GM23248 (cell line): ENCODE data around the gene CCBE1. TPM values are rescaled to one million over a fixed set of nuclear protein-coding genes. Genes with fewer than 3 reads are reported as not detected.

Source experiments
- DNase-seq: peaks from one replicate; pipeline ENCODE4 v3.0.0-alpha.2; 2015
- H2AFZ ChIP-seq: fragments of 200-600 bp; sonication (generic); 2 replicates; pipeline ENCODE4 v1.6.1; 2016; ENCODE audit warnings: antibody characterized with exemption
- H3F3A ChIP-seq: fragments of 200-600 bp; sonication (generic); 2 replicates; pipeline ENCODE4 v1.6.1; 2016; ENCODE audit warnings: mild to moderate bottlenecking, antibody characterized with exemption, mixed run types; ENCODE audit not compliant: insufficient read depth
- H3K27ac ChIP-seq: fragments of 200-600 bp; sonication (generic); 2 replicates; pipeline ENCODE4 v1.5.1; 2016; ENCODE audit warnings: mild to moderate bottlenecking
- H3K27me3 ChIP-seq: fragments of 200-600 bp; sonication (generic); replicated peaks from 2 replicates; pipeline ENCODE4 v1.6.1; 2016; ENCODE audit warnings: mild to moderate bottlenecking; ENCODE audit not compliant: insufficient read depth
- H3K36me3 ChIP-seq: fragments of 200-600 bp; sonication (generic); 2 replicates; pipeline ENCODE4 v1.6.1; 2016; ENCODE audit warnings: low read depth, mild to moderate bottlenecking
- H3K4me1 ChIP-seq: fragments of 200-600 bp; sonication (generic); 2 replicates; pipeline ENCODE4 v1.6.1; 2016; ENCODE audit warnings: mild to moderate bottlenecking; ENCODE audit not compliant: insufficient read depth
- H3K4me2 ChIP-seq: fragments of 200-600 bp; sonication (generic); one replicate; pipeline ENCODE4 v1.6.1; 2016; ENCODE audit warnings: mild to moderate bottlenecking; ENCODE audit not compliant: unreplicated experiment
- H3K4me3 ChIP-seq: fragments of 200-600 bp; sonication (generic); 2 replicates; pipeline ENCODE4 v1.5.1; 2016; ENCODE audit warnings: mild to moderate bottlenecking
- H3K79me2 ChIP-seq: fragments of 200-600 bp; sonication (generic); 2 replicates; pipeline ENCODE4 v1.6.1; 2016; ENCODE audit warnings: mild to moderate bottlenecking; ENCODE audit not compliant: insufficient read depth
- H3K9ac ChIP-seq: fragments of 200-600 bp; sonication (generic); 2 replicates; pipeline ENCODE4 v1.6.1; 2016; ENCODE audit warnings: mild to moderate bottlenecking
- H3K9me2 ChIP-seq: fragments of 200-600 bp; sonication (generic); 2 replicates; pipeline ENCODE4 v1.6.1; 2016; ENCODE audit warnings: mixed run types, mild to moderate bottlenecking, moderate library complexity; ENCODE audit not compliant: insufficient read depth
- H3K9me3 ChIP-seq: fragments of 200-600 bp; sonication (generic); one replicate; pipeline ENCODE4 v1.6.1; 2017; ENCODE audit warnings: low read depth
- H4K20me1 ChIP-seq: fragments of 200-600 bp; sonication (generic); 2 replicates; pipeline ENCODE4 v1.6.0; 2016; ENCODE audit not compliant: insufficient read depth
- EZH2 ChIP-seq: fragments of 200-600 bp; sonication (generic); IDR thresholded peaks from 2 replicates; pipeline ENCODE4 v1.6.1; 2018; ENCODE audit warnings: antibody characterized with exemption, mild to moderate bottlenecking; ENCODE audit not compliant: insufficient read depth, poor library complexity, severe bottlenecking
- EZH2phosphoT487 ChIP-seq: fragments of 200-600 bp; sonication (generic); IDR thresholded peaks from 2 replicates; pipeline ENCODE4 v1.6.1; 2018; ENCODE audit warnings: antibody characterized with exemption, moderate library complexity, mild to moderate bottlenecking, low read depth; ENCODE audit not compliant: insufficient read depth
- WGBS, 2 experiments: methylation state at CpG; one replicate each; pipeline ENCODE4 v1.1.6; 2015 to 2017; ENCODE audit warnings: low lambda C conversion rate in 2 of 2, low coverage in 1 of 2; ENCODE audit errors: missing lambda C conversion rate in 2 of 2; 5-methylcytosine and 5-hydroxymethylcytosine counted together
- in situ Hi-C: fragments of 300-500 bp; cut with MboI; formaldehyde crosslinking; loops from 2 replicates; pipeline ENCODE4 v1.15.0; 2020
- polyA plus RNA-seq: library from polyadenylated mRNA; unstranded; fragments of >200 nt; fragmentation: Nextera tagmentation; extraction: Ambion mirVana; gene quantifications from 2 replicates; pipeline ENCODE4 v1.2.1, GENCODE V29; 2016
- total RNA-seq: library from RNA; depleted of rRNA; stranded (reverse); fragments of >200 nt; shearing (Covaris generic); gene quantifications from 2 replicates; pipeline ENCODE4 v1.2.3, GENCODE V29; 2014

Gene CCBE1
- total and polyA plus RNA-seq, 2 experiments from 2014 or later: 16.6 to 33.6 TPM

GRCh38 chr18:59610546-59611140, 86.6 kb downstream of the CCBE1 start:
- Histone ChIP-seq H4K20me1 (peaks cover 4% of the 10 kb centered on the region; the same call in 1 of the 2 replicates), H3K9ac (no peak overlapping the region), H3K4me3 (no peak overlapping the region), H3K36me3 (no peaks in the 10 kb centered on the region), H3K27ac (no peak overlapping the region), H3F3A (no peaks in the 10 kb centered on the region), H3K9me3 (no peaks in the 10 kb centered on the region), H3K79me2 (0 out of 2 replicates have a peak, but pooled peaks cover 13% of the 10 kb centered on the region), H3K4me2 (no peak overlapping the region), H3K27me3 (no peaks in the 10 kb centered on the region), H2AFZ (no peak overlapping the region), H3K4me1 (peaks cover 11% of the 10 kb centered on the region), H3K9me2 (no peaks in the 10 kb centered on the region)
- in situ Hi-C loops: no loop called here
- 84 to 89% methylated on average over 5 of the region's 5 CpGs for WGBS, 2 experiments
- DNase-seq: no peak
- TF ChIP-seq EZH2 (no peak), EZH2phosphoT487 (no peak)

GRCh38 chr18:59609654-59610053, 87.6 kb downstream of the CCBE1 start:
- Histone ChIP-seq H3K4me2 (no peak overlapping the region), H3K27me3 (no peaks in the 10 kb centered on the region), H3K9ac (no peak overlapping the region), H3K9me2 (no peaks in the 10 kb centered on the region), H3K9me3 (no peaks in the 10 kb centered on the region), H3K4me3 (no peak overlapping the region), H3F3A (no peaks in the 10 kb centered on the region), H3K36me3 (no peaks in the 10 kb centered on the region), H4K20me1 (peaks cover 4% of the 10 kb centered on the region; the same call in 1 of the 2 replicates), H3K27ac (no peak overlapping the region), H3K79me2 (0 out of 2 replicates have a peak, but pooled peaks cover 13% of the 10 kb centered on the region), H3K4me1 (peaks cover 11% of the 10 kb centered on the region), H2AFZ (no peak overlapping the region)
- TF ChIP-seq EZH2phosphoT487 (no peak), EZH2 (no peak)
- in situ Hi-C loops: no loop called here
- no peak for DNase-seq

GRCh38 chr18:59607471-59607870, 89.8 kb downstream of the CCBE1 start:
- Histone ChIP-seq H3K4me2 (no peak overlapping the region), H3K9me3 (no peaks in the 10 kb centered on the region), H3K79me2 (0 out of 2 replicates have a peak, but pooled peaks cover 13% of the 10 kb centered on the region), H3K27me3 (no peaks in the 10 kb centered on the region), H3K27ac (no peak overlapping the region), H2AFZ (no peak overlapping the region), H3K4me3 (no peak overlapping the region), H3K4me1 (peaks cover 6% of the 10 kb centered on the region), H3K36me3 (no peaks in the 10 kb centered on the region), H4K20me1 (peaks cover 4% of the 10 kb centered on the region; the same call in 1 of the 2 replicates), H3K9me2 (no peaks in the 10 kb centered on the region), H3K9ac (no peak overlapping the region), H3F3A (no peaks in the 10 kb centered on the region)
- WGBS, 2 experiments: 96 to 98% methylated on average over 7 of the region's 7 CpGs
- in situ Hi-C loops: no loop called here
- no peak for DNase-seq
- no peak for TF ChIP-seq EZH2
- no peak for TF ChIP-seq EZH2phosphoT487

GRCh38 chr18:59607078-59607379, 90.2 kb downstream of the CCBE1 start:
- TF ChIP-seq EZH2 (no peak), EZH2phosphoT487 (no peak)
- no peak for DNase-seq
- in situ Hi-C loops: no loop called here
- Histone ChIP-seq H3K9me3 (no peaks in the 10 kb centered on the region), H3K9ac (no peak overlapping the region), H3K9me2 (no peaks in the 10 kb centered on the region), H3K27me3 (no peaks in the 10 kb centered on the region), H4K20me1 (peaks cover 4% of the 10 kb centered on the region; the same call in 1 of the 2 replicates), H3F3A (no peaks in the 10 kb centered on the region), H3K4me3 (no peak overlapping the region), H3K79me2 (0 out of 2 replicates have a peak, but pooled peaks cover 13% of the 10 kb centered on the region), H3K4me1 (peaks cover 1% of the 10 kb centered on the region), H3K4me2 (no peak overlapping the region), H2AFZ (no peak overlapping the region), H3K27ac (no peak overlapping the region), H3K36me3 (no peaks in the 10 kb centered on the region)
- whole genome bisulfite sequencing, 2 experiments: 91% methylated on average over 1 of the region's 1 CpG
